Measurements from ENCODE around the gene PPFIA3. TPM values are rescaled to one million over a fixed set of nuclear protein-coding genes. Genes with fewer than 3 reads are reported as not detected.

PPFIA3 gene

Small RNAs within 50 kb of the gene (small RNA-seq; reads per million reads assigned to genes)
- gene RN7SL708P (ENCODE audit: insufficient read depth): not detected
